K562 (cell line): ENCODE results near the gene PRSS56. TPM values are rescaled to one million over a fixed set of nuclear protein-coding genes. Genes with fewer than 3 reads are reported as not detected.

Source experiments
- CLOCK ChIP-seq: fragments of 250-450 bp; sonication (Bioruptor Pico); IDR thresholded peaks from 2 replicates; pipeline ENCODE4 v1.4.0; 2020; ENCODE audit warnings: mild to moderate bottlenecking, moderate library complexity, borderline replicate concordance
- GATAD2A ChIP-seq: fragments of 450-650 bp; IDR thresholded peaks from 2 replicates; pipeline ENCODE4 v1.6.1; 2017
- GMEB1 ChIP-seq: fragments of 250-450 bp; sonication (Bioruptor Pico); IDR thresholded peaks from 2 replicates; pipeline ENCODE4 v1.4.0; 2020; ENCODE audit warnings: mild to moderate bottlenecking
- ILK ChIP-seq: fragments of 450-650 bp; IDR thresholded peaks from 2 replicates; pipeline ENCODE4 v1.6.1; 2016; ENCODE audit warnings: missing genetic modification characterization, low read depth, mild to moderate bottlenecking, missing compliant biosample characterization, moderate library complexity, borderline replicate concordance
- KLF10 ChIP-seq: fragments of 250-450 bp; sonication (Bioruptor Pico); IDR thresholded peaks from 2 replicates; pipeline ENCODE4 v1.6.1; 2021; ENCODE audit warnings: matching md5 sums
- MTA1 ChIP-seq: fragments of 450-650 bp; IDR thresholded peaks from 2 replicates; pipeline ENCODE4 v1.6.1; 2017; ENCODE audit warnings: borderline replicate concordance
- PYGO2 ChIP-seq: fragments of 450-650 bp; IDR thresholded peaks from 2 replicates; pipeline ENCODE4 v1.6.1; 2016; ENCODE audit warnings: mild to moderate bottlenecking, missing genetic modification characterization, moderate library complexity, missing compliant biosample characterization
- RBM39 ChIP-seq: fragments of 200-400 bp; formaldehyde crosslinking; optimal IDR thresholded peaks from 2 replicates; pipeline ENCODE3; 2018; ENCODE audit warnings: low read depth, low read length
- RFX7 ChIP-seq: fragments of 250-450 bp; sonication (Bioruptor Pico); IDR thresholded peaks from 2 replicates; pipeline ENCODE4 v1.5.1; 2021; ENCODE audit warnings: mild to moderate bottlenecking
- SNRNP70 ChIP-seq: fragments of 200-400 bp; formaldehyde crosslinking; optimal IDR thresholded peaks from 2 replicates; pipeline ENCODE3; 2017; ENCODE audit warnings: low read depth, low read length
- SP1 ChIP-seq: sonication (generic); formaldehyde crosslinking; IDR thresholded peaks from 2 replicates; pipeline ENCODE4 v1.8.1; 2022; ENCODE audit warnings: mild to moderate bottlenecking, missing genetic modification reagents
- ZNF324 ChIP-seq: fragments of 250-450 bp; sonication (Bioruptor Pico); IDR thresholded peaks from 2 replicates; pipeline ENCODE4 v1.4.0; 2020; ENCODE audit warnings: mild to moderate bottlenecking
- ZNF586 ChIP-seq: fragments of 450-650 bp; formaldehyde crosslinking; conservative IDR thresholded peaks from 2 replicates; pipeline ENCODE4 v1.4.0; 2020; ENCODE audit warnings: mild to moderate bottlenecking, moderate library complexity
- ZNF780A ChIP-seq: fragments of 250-450 bp; sonication (Bioruptor Pico); IDR thresholded peaks from 2 replicates; pipeline ENCODE4 v1.5.0; 2021; ENCODE audit warnings: mild to moderate bottlenecking
- polyA plus RNA-seq, 8 experiments: library from polyadenylated mRNA; depleted of rRNA in 4 of 8; stranded (reverse) in 5 of 8; unstranded in 3 of 8; fragments of >200 nt; fragmentation: Nextera tagmentation in 2 of 8; fragmentation: Illumina TruSeq in 1 of 8; extraction: Ambion mirVana in 2 of 8; extraction: Trizol in 1 of 8; gene quantifications; 2 replicates each; pipeline versions ENCODE4 v1.2.1 to v1.2.3, GENCODE V29; 2011 to 2014; ENCODE audit warnings: inconsistent platforms in 1 of 8, missing spikeins in 1 of 8
- total RNA-seq, 7 experiments: library from RNA; depleted of rRNA in 6 of 7; stranded (reverse); fragments of >200 nt in 6 of 7; fragmentation: Illumina TruSeq in 2 of 7; extraction: Trizol in 2 of 7; gene quantifications; 2 replicates each; pipeline versions ENCODE4 v1.2.1 to v1.2.3, GENCODE V29; 2011 to 2021; ENCODE audit warnings: low replicate concordance in 1 of 7
- TF ChIP-seq, protein P1 (sequence below): sonication (generic); formaldehyde crosslinking; IDR thresholded peaks from 2 replicates; pipeline ENCODE4 v1.8.0; 2023; ENCODE audit warnings: missing genetic modification reagents, mild to moderate bottlenecking, borderline replicate concordance
- TF ChIP-seq, protein P2 (sequence below): fragments of 250-450 bp; sonication (Bioruptor Pico); IDR thresholded peaks from 2 replicates; pipeline ENCODE4 v1.5.0; 2020; ENCODE audit warnings: mild to moderate bottlenecking

The PRSS56 gene
- total and polyA plus RNA-seq, 9 of the 15 experiments (the other 6 are each of a cell fraction or from before 2014, with no cell fraction given), result not detected

- TF ChIP-seq, protein P1, sequence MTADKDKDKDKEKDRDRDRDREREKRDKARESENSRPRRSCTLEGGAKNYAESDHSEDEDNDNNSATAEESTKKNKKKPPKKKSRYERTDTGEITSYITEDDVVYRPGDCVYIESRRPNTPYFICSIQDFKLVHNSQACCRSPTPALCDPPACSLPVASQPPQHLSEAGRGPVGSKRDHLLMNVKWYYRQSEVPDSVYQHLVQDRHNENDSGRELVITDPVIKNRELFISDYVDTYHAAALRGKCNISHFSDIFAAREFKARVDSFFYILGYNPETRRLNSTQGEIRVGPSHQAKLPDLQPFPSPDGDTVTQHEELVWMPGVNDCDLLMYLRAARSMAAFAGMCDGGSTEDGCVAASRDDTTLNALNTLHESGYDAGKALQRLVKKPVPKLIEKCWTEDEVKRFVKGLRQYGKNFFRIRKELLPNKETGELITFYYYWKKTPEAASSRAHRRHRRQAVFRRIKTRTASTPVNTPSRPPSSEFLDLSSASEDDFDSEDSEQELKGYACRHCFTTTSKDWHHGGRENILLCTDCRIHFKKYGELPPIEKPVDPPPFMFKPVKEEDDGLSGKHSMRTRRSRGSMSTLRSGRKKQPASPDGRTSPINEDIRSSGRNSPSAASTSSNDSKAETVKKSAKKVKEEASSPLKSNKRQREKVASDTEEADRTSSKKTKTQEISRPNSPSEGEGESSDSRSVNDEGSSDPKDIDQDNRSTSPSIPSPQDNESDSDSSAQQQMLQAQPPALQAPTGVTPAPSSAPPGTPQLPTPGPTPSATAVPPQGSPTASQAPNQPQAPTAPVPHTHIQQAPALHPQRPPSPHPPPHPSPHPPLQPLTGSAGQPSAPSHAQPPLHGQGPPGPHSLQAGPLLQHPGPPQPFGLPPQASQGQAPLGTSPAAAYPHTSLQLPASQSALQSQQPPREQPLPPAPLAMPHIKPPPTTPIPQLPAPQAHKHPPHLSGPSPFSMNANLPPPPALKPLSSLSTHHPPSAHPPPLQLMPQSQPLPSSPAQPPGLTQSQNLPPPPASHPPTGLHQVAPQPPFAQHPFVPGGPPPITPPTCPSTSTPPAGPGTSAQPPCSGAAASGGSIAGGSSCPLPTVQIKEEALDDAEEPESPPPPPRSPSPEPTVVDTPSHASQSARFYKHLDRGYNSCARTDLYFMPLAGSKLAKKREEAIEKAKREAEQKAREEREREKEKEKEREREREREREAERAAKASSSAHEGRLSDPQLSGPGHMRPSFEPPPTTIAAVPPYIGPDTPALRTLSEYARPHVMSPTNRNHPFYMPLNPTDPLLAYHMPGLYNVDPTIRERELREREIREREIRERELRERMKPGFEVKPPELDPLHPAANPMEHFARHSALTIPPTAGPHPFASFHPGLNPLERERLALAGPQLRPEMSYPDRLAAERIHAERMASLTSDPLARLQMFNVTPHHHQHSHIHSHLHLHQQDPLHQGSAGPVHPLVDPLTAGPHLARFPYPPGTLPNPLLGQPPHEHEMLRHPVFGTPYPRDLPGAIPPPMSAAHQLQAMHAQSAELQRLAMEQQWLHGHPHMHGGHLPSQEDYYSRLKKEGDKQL (CRISPR knock-in tag), result no peak
- TF ChIP-seq ZNF324 (CRISPR knock-in tag) (no peak), SP1 (CRISPR knock-in tag) (peak; percentile 77), ZNF586 (no peak), RBM39 (no peak), GMEB1 (CRISPR knock-in tag) (peak; percentile 85), MTA1 (peak; percentile 77), RFX7 (CRISPR knock-in tag) (no peak), KLF10 (CRISPR knock-in tag) (no peak), CLOCK (no peak), GATAD2A (no peak), PYGO2 (tag) (no peak), SNRNP70 (no peak), ZNF780A (CRISPR knock-in tag) (no peak), ILK (tag) (no peak)
- TF ChIP-seq, protein P2, sequence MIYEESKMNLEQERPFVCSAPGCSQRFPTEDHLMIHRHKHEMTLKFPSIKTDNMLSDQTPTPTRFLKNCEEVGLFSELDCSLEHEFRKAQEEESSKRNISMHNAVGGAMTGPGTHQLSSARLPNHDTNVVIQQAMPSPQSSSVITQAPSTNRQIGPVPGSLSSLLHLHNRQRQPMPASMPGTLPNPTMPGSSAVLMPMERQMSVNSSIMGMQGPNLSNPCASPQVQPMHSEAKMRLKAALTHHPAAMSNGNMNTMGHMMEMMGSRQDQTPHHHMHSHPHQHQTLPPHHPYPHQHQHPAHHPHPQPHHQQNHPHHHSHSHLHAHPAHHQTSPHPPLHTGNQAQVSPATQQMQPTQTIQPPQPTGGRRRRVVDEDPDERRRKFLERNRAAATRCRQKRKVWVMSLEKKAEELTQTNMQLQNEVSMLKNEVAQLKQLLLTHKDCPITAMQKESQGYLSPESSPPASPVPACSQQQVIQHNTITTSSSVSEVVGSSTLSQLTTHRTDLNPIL (CRISPR knock-in tag), result no peak
Observed at GRCh38 chr2:232550354-232551249, 30.4 kb downstream of the PRSS56 start, which contains the start of the genes EIF4E2 and TIGD1 (continued).
